Measurements from ENCODE around the gene SAMD14. TPM values are rescaled to one million over a fixed set of nuclear protein-coding genes. Genes with fewer than 3 reads are reported as not detected.
A peak's percentile ranks its signal among the peaks of the same experiment; 100 is the strongest.

The SAMD14 gene
- polyA plus RNA-seq, 1 donor from 2014 or later, result 0.15 TPM

GRCh38 chr17:50135316-50136095, 5.5 kb upstream of the SAMD14 start:
- Mint-ChIP-seq H3K9me3 (no peaks in the 10 kb centered on the region), H3K27me3 (peaks cover 4% of the 10 kb centered on the region), H3K4me3 (no peak overlapping the region), H3K36me3 (peaks cover 6% of the 10 kb centered on the region), H3K4me1 (peaks cover 16 to 22% (median 16%) of the 10 kb centered on the region in 3 donors), H3K27ac (peak overlapping the region in 1 of 3 donors; percentile 59)

DNA sequence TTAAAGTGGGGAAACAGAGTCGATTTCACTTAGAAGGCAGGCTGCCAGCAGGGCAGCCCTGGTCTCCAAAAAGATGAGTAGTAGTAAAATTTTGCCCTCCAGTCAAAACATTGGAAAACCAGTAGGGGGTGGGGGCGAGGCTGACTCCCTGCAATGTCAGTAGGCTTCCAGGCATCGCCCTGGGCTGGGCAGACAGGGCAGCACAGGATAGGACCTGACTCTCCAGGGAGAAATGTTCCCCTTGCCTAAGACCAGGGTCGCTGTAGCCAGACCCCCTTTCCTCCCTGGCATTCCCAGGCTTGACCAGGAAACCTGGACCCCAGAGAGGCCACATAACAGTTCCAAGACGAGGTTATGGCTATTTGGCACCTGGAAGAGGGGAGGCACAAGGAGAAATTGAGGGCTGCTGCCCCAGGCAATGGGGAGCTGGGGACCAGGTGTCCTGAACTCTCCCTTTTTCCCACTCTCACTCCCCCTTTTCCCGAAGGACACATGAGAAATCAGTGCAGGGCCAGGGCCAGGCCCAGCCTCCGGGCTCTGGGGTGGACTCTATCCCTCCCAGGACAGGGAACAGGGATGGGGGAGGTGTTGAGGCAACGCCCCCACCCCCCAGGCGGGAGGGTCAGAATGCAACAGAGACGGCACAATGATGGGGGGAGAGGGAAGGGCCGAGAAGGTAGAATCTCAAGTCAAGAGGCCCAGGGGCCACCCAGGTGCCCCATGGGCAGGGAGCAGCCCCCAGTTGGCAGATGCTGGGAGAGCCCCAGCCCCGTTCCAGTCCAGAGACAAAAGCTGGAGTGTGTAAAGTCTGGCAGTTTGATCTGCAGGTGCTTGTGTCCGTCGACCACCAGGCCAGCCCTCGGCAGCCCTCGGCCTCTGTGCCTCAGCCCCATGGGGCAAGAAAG, 4.5 kb upstream of the SAMD14 start:
- H3K27me3 Mint-ChIP-seq, result peaks cover 6% of the 10 kb centered on the region
- peaks cover 2% of the 10 kb centered on the region for H3K36me3 Mint-ChIP-seq
- H3K27ac Mint-ChIP-seq, result peak overlapping the region in 1 of 3 donors; percentile 14
- no peak overlapping the region for H3K4me3 Mint-ChIP-seq
- H3K9me3 Mint-ChIP-seq, result no peaks in the 10 kb centered on the region
- peaks cover 6 to 14% (median 10%) of the 10 kb centered on the region in 3 donors for H3K4me1 Mint-ChIP-seq

GRCh38 chr17:50133769-50134099, 3.8 kb upstream of the SAMD14 start:
- Mint-ChIP-seq H3K36me3 (peaks cover 2% of the 10 kb centered on the region), H3K4me1 (peaks cover 8 to 14% (median 11%) of the 10 kb centered on the region in 3 donors), H3K9me3 (no peaks in the 10 kb centered on the region), H3K4me3 (peak overlapping the region in 1 of 4 donors; percentile 21), H3K27ac (peak overlapping the region in 1 of 3 donors; percentile 57), H3K27me3 (peaks cover 8% of the 10 kb centered on the region)

DNA sequence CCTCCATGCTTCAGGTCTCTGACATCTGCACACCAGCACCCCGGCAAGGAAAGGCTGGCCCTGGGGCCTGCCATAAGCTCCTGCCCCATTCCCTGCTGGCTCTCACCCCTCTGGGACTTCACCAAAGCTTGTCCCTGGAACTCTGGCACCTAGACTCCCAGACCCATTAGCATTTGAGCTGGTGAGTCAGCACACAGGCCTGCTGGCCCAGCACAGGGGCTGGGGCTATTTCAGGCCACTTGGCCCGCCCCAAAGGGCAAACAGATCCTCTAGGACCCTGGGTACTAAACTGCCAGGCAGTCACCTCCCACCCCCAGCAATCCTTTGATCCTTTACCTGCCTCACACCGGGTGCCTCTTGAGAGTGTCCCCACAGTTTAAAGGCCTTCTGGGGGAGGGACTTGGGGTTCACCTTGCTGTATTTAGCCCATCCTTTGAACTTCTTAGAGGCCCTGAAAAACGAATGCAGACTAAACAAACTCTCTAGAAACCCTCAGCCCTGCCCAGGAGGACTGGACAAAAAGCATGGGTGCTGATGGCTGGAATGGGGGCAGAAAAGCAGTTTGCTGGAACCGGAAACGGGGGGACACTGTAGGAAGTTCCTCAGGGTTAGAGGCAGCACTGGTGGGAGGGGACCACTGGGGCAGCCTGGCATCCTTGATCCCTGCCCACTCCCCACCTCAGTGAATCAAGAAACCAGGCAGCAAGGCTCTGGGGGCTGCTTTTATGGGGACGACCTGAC, 3.2 kb upstream of the SAMD14 start:
- Mint-ChIP-seq H3K4me1 (peaks cover 11 to 17% (median 14%) of the 10 kb centered on the region in 3 donors), H3K27me3 (peaks cover 12% of the 10 kb centered on the region), H3K27ac (peak overlapping the region in 2 of 3 donors; percentile 49 to 57), H3K9me3 (no peaks in the 10 kb centered on the region), H3K36me3 (peaks cover 2% of the 10 kb centered on the region), H3K4me3 (peak overlapping the region in 1 of 4 donors; percentile 32)

- peak overlapping the region in 1 of 4 donors; percentile 66 for H3K4me3 Mint-ChIP-seq
- peaks cover 16% of the 10 kb centered on the region for H3K27me3 Mint-ChIP-seq
- peak overlapping the region in 2 of 3 donors; percentile 49 to 57 for H3K27ac Mint-ChIP-seq
- H3K4me1 Mint-ChIP-seq, result peaks cover 15 to 19% (median 18%) of the 10 kb centered on the region in 3 donors
- H3K9me3 Mint-ChIP-seq, result no peaks in the 10 kb centered on the region
- H3K36me3 Mint-ChIP-seq, result peaks cover 2% of the 10 kb centered on the region
These were observed 2.3 kb upstream of the SAMD14 start for GRCh38 chr17:50132104-50132794.

DNA sequence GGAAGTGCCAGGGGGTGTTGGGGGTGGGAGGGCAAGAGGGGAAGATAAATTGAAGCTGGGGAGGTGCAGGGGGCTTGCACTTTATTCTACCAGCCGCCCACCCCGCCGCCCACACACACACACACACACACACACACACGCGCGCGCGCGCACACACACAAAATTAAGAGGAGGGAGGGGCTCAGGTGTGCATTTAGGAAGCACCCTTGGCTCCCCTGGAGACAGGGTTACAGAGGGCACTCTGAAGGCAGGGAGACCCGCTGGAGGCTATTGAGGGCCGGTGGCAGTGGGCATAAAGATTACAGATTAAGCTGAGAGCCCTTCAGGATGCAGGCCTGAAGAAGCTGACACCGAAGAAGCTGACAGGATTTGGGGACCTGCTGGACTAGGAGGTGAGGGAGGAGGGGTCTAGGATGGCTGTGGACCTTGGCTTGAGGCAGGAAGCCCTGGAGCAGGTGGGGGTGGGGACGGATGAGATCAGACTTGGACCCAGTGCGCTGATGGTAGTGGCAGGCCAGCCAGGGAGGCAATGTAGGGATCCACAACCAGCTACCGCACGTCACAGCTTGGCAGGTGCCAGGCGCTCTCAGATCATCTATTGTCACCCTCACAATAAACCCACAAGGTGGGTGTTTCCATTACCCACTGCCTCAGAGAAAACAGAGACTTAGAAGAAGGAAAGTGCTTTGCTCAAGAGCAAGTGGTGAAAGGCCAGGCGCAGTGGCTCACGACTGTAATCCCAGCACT, 772 bp upstream of the SAMD14 start:
- peak overlapping the region; percentile 21 to 87 (median 68) for H3K4me3 Mint-ChIP-seq
- peaks cover 15 to 19% (median 18%) of the 10 kb centered on the region in 3 donors for H3K4me1 Mint-ChIP-seq
- peaks cover 2% of the 10 kb centered on the region for H3K36me3 Mint-ChIP-seq
- H3K9me3 Mint-ChIP-seq, result no peaks in the 10 kb centered on the region
- H3K27ac Mint-ChIP-seq, result peak overlapping the region; percentile 49 to 91 (median 67)
- H3K27me3 Mint-ChIP-seq, result peaks cover 16% of the 10 kb centered on the region

- H3K27me3 Mint-ChIP-seq, result peaks cover 16% of the 10 kb centered on the region
- peaks cover 2% of the 10 kb centered on the region for H3K36me3 Mint-ChIP-seq
- H3K9me3 Mint-ChIP-seq, result no peaks in the 10 kb centered on the region
- H3K4me1 Mint-ChIP-seq, result peaks cover 15 to 19% (median 18%) of the 10 kb centered on the region in 3 donors
- H3K4me3 Mint-ChIP-seq, result peak overlapping the region; percentile 10 to 91 (median 78)
- H3K27ac Mint-ChIP-seq, result peak overlapping the region in 2 of 3 donors; percentile 63 to 91
These were observed 620 bp downstream of the SAMD14 start for GRCh38 chr17:50129353-50129727.

- peak overlapping the region; percentile 63 to 87 (median 64) for H3K27ac Mint-ChIP-seq
- peaks cover 16% of the 10 kb centered on the region for H3K27me3 Mint-ChIP-seq
- H3K4me3 Mint-ChIP-seq, result peak overlapping the region; percentile 67 to 91 (median 84)
- H3K36me3 Mint-ChIP-seq, result peaks cover 2% of the 10 kb centered on the region
- H3K9me3 Mint-ChIP-seq, result no peaks in the 10 kb centered on the region
- H3K4me1 Mint-ChIP-seq, result peaks cover 15 to 19% (median 18%) of the 10 kb centered on the region in 3 donors
These were observed 1.3 kb downstream of the SAMD14 start for GRCh38 chr17:50128441-50129352.

- Mint-ChIP-seq H3K4me3 (peak overlapping the region in 1 of 4 donors; percentile 72), H3K4me1 (peaks cover 15 to 19% (median 17%) of the 10 kb centered on the region in 3 donors), H3K9me3 (no peaks in the 10 kb centered on the region), H3K27ac (no peak overlapping the region), H3K36me3 (peaks cover 2% of the 10 kb centered on the region), H3K27me3 (peaks cover 16% of the 10 kb centered on the region)
These were observed 2.1 kb downstream of the SAMD14 start for GRCh38 chr17:50127697-50128361.

DNA sequence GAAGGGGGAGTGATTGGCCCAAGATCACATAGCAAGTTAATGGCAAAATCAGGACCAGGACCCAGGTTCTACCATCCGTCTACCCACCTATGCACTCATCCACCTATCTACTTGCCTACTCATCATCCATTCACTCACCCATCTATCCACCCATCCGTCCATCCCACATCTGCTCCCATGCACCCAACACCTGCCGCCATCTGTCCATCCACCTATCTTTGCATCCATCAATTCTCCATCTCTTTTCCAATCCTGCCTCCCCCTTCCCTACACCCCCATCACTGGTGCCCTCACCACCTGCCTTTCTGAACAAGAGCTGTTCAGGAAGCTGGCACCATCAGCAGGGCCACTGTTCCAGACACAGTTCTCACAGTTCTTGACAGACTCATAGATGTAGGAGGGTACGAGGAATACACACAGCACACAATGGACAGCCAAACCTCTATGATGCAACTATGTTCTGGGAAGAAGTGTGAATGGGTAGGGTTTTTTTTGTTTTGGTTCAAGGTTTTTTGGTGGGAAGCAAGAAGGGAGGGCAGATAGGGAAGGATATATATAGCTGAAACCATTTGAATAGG, 4.5 kb downstream of the SAMD14 start:
- H3K27ac Mint-ChIP-seq, result no peak overlapping the region
- H3K4me3 Mint-ChIP-seq, result peak overlapping the region in 1 of 4 donors; percentile 11
- H3K9me3 Mint-ChIP-seq, result no peaks in the 10 kb centered on the region
- peaks cover 14% of the 10 kb centered on the region for H3K27me3 Mint-ChIP-seq
- H3K4me1 Mint-ChIP-seq, result peaks cover 9 to 12% (median 9%) of the 10 kb centered on the region in 3 donors
- H3K36me3 Mint-ChIP-seq, result no peaks in the 10 kb centered on the region

DNA sequence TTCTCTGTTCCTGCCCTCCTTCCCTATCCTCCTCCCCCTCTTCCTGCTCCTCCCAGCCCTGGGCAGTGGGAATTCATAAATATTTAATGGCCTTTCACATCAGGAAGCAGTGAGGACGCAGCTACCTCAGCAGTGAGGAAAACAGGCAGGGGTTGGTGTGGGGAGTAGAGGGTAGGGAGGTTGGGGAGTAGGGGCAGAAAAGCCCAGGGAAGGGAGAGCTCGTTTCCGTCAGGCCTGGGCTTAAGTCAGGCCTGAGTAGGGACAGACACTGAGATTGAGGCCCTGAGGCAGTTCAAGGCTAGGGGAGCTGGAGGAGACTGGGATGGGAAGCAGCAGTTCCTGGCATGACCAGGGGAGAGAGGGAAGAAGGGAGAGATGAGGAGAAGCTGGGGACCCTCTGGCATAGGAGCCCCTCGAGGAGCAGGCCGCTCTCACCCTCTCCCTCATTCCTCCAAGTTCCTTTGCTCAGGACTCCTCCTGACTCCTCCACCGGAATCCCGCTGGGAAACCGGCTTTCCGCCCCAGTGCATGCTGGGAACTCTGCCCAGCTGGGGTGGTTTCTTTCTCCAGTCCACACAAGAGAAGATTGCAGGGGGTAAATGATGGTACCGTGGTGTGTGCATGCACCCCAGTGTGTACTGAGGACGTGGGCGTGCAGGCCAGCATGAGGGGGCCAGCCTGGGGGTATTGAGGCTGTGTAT, 6.2 kb downstream of the SAMD14 start:
- Mint-ChIP-seq H3K27me3 (peaks cover 11% of the 10 kb centered on the region), H3K4me1 (peaks cover 7 to 9% (median 9%) of the 10 kb centered on the region in 3 donors), H3K27ac (no peak overlapping the region)

More for the DNA sequence above, 6.2 kb downstream of the SAMD14 start:
- H3K9me3 Mint-ChIP-seq, result no peaks in the 10 kb centered on the region
- H3K36me3 Mint-ChIP-seq, result no peaks in the 10 kb centered on the region
- no peak overlapping the region for H3K4me3 Mint-ChIP-seq

All from IgD-negative memory B cell (primary cell).